HG03139 (cell line): ENCODE results near the gene CP.
"Not testable (repeated sequence)": the region's sequence is repeated elsewhere in the genome, so short reads cannot be mapped to it uniquely, and the experiment has no call there.

Source experiments
- ATAC-seq: cut with Tn5 transposase; IDR thresholded peaks from one replicate; pipeline ENCODE4 v1.9.1; 2021; ENCODE audit not compliant: unreplicated experiment

CP gene

DNA sequence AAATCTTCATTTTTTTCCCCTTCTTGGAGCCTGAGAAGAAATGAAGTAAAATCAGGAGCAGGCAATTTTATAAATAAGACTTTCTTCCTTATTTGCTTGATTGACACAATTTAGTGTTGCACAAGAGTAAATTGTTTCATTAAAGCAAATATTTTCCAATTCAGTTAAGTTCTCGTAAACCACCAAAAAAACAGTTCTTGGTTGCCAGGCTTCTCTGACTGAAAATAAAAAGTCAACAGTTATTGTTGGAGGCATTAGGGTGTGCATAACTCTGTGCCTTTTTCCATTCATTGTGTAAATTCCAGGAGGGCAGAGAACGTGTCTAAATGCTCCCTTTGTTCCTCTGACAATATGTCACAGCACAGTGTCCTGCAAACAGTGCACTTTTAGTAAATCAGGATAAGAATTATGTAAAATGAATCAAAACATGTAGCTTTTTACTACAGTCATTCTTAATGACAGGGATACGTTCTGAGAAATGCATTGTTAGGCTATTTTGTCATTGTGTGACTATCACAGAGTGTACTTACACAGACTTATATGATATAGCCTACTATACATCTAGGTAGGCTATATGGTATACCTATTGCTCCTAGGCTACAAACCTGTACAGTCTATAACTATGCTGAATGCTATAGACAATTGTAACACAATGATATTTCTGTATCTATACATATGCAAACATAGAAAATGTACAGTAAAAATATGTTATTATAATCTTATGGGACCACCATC is at the start of gene CP:
CP (minus strand) TSS at position 47 of the 735 bp plus-strand sequence; CDS start at position 10, 37 bp downstream.
- ATAC-seq: no peak

DNA sequence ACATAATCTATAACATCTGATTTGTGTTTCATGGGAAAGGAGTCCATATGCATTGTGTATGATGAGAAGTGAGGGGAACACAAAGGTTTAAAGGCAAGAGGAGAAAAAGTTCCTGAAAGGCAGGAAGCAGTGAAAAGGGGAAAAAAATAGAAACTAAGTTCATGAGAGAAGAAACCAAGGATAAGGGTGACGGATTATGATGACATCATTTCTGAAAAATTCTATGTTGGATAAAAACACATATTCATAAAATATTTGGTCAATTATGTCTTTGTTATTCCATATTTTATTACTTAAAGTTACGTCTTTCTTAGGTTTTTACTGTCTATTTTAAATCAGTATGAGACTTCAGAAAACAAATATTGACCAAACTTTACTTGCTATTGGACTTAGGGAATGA is 48.6 kb upstream of the CP start:
- no peak for ATAC-seq

DNA sequence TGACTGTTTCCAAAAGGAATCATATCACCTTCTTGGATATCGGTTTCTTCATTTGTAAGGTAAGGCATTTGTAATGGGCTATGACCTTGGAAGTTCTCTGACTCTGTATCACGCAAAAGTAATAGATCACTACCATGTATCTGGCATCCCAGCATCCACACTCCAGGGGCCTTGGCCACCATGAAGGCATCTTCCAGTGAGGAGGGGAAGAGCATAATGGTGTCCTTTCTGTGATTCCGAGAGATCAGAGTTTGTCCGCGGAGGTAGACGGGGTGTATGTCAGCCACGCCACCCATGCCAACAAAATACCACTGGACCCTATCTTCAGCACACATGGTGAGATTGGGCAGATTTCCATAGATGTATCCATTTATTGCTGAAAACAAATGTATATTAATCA is 48.1 kb upstream of the CP start:
- no peak for ATAC-seq

DNA sequence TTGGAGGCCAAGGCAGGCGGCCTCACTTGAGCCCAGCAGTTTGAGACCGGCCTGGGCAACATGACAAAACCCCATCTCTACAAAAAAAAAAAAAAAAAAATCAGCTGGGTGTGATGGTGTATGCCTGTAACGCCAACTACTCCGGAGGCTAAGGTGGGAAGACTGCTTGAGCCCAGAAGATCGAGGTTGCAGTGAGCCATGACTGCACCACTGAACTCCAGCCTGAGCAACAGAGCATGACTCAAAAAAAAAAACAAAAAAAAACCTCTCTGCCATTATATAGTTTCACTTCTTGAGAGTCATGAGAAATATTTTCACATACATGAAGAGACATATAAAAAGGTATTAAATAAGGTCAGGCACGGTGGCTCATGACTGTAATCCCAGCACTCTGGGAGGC is 45.9 kb upstream of the CP start:
- no peak for ATAC-seq

DNA sequence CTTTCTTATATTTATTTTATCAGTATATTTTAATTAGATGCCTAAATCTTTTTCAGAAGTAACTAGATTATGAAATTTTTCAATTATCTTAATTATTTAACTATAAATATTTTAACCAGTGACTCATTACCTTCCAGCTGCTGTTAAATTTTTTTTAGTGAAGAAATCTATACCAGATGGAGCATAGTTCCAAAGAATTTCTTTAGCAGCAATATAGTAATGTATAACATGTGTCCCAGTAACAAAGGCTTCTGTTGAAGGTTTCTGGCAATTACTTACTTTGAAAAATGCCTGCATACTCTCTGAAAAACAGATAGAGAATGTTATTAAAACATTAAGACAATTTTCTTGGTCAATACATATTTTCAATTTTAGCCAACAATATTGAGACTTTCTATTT is 45.1 kb upstream of the CP start:
- no peak for ATAC-seq

DNA sequence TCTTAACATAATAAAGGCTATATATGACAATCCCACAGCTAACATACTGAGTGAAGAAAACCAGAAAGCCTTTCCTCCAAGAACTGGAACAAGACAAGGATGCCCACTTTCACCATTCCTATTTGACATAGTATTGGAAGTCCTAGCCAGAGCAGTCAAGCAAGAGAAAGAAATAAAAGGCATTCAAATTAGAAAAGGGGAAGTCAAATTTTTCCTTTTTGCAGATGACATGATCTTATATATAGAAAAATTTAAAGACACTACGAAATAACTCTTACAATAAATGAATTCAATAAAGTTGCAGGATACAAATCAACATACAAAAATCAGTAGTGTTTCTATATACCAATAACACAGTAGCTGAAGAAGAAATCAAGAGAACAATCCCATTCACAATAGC is 42.2 kb upstream of the CP start:
- ATAC-seq: no peak

DNA sequence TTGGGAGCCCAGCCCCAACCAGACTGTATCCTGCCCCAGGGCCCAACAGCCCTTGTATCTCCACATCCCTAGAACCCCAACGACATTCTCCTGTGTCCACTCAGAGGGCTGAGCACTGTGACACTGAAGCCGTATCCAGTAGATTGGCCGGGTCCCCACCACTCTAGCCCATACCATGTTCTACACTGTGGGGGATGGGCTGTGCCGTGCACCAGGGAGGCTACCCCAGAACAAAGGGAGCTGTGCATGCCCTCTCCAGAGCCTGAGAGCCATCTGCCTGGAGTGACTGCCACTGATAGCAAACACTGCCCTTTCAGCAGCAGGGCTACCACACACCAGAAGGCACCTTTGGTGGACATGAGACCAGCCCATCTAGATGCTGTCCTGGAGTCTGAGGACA is 37.1 kb upstream of the CP start:
- no peak for ATAC-seq

DNA sequence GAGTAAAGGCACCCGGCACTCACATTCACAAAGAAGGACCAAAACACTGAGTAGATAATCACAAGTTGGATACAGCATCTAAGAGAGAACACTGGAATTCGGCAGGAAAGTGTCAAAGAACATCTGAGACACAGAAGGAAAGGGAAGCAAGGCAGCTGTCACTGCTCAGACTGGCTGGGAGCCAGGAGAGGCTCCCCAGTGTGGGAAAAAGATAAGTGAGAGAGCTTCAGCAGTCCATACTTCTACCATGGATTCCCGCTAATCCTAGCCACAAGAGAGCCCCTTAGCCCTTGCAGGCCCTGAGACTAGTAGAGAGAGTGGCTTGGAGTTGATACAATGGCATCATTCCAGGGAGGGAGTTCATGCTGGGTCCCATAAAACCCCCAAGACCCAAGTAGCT is 36.7 kb upstream of the CP start:
- ATAC-seq: no peak

DNA sequence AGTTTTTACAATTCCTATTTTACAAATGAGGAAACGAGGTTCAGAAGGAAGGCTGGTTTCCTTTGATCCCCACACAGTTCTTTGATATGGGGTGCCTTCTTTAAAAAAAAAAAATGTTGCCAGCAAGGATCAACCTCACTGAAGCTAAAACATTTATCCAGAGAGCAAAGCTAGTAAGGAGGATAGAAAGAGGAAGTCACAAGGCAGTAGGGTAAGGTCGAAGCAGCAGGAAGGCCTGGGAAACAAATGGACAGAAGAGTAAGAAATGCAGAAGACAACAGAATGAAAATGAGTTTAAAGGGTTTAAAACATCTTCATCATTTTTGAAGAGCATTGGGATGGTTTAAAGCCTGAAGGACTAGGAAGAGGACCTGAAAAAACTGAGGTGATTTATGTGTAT is 30.6 kb upstream of the CP start:
- no peak for ATAC-seq

DNA sequence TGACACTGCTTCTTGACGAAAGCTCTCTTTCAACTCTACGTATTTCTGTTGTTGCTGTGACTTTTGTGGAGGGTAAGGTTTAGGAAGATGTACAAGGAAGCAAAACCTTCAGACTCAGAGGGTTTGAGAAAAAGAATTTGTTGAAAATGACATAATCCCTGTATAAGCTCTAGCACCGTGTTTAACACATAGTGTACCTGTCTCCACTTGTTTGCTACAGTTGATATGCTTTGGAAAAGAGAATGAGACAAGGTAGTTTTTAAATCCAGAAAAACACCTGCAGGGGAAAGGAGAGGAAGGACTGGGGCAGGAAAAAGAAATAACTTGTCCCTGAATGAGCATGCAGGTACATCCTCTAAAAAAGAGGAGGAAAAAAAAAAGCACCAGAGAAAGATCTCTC is 29.6 kb upstream of the CP start:
- ATAC-seq: no peak

DNA sequence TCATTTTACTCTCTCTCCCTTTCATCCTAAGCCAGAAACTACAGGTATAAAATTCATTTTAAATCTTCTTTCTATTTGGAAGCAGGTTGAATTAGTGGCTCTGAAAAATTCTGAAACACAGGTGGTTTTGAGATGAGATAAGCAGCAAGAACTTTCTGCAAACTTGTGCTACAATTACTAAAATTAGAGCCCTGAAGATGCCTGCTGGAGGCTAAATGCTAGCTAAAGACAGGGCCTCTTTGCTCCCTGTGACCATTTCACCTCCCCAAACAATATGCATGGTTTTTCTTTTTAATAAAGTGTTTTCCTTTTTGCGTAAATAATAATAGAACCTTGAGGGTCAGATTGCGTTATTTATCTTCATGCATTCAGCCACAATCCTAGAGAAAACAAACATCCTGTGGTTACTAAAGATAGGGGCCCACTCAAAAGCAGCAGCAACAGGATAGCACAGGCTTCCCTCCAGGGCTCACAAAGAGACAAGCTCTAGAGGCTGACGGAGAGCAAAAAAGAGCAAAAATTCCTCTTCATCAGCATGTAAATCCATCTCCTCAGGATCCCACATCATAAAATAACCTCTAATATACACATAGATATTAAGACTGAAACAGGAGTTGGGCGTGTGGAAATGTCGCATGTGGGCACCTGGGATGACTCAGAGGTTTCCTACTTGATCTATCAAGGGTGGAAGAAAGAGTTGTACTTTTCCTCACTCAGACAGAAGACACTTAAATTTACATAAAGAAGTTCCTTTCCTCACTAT is 26.5 kb upstream of the CP start:
- ATAC-seq: peak; percentile 52

DNA sequence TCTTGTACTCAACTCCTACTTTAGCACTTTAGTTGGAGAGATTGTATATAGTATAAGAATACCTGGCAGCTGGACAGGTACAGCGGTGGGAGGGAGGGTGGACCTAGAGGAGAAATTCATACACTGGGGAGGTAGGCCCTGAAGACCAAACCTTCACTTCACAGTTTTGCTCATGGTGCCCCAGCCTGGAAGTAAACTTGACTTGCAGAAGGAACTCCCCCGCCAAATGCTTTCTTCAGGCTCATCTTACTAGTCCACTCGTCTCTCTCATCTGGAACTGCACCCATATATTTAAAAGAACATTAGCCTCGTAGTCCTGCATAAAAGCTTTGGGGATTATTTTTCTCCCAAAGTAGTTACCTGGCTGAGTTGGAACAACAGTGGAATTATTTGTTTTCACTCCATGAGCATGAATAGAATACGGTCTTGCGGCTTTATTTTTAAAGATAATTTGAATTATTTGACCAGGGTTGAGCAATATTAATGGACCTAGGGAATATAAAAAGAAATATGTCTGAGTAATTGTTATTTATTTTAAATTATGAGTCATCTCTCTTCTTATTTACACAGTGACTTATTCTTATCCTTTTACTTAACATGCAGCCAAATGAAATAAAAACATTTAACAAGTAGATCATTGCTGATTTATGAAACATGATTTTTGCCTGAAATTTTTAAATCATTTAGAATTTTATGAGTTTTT is 25.5 kb upstream of the CP start:
- ATAC-seq: no peak

DNA sequence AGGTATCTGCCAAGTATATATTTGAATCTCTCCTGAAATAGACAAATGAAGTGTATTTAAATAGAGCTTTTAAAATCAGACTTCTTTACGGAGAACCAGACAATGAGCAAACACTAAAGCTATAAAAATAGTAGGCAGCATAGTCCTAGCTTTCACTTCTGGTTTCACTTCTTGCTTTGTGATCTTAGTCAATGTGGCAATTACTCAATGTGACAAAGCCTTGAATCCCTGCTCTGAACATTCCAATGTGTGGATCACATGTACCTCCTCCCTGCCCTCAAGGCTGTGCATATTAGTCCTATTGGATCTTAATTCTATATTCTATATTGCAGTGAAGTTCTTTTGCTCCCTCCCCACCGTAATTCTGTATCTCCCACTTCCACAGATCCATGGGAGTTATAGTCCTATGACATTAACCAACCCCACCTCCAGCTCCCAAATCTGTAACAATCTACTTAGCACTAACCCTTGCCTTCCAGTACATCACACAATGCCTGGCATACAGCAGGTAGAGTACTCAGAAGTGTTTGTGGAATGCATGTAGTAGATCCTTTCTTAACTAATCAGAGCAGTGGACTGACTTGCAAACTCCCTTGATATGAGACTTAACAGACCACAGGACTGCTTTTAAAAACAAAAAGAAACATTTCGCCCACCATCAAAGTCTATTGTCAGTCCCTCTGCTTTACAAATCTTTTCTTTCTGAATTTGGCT is 24.3 kb upstream of the CP start:
- ATAC-seq: peak; percentile 64

DNA sequence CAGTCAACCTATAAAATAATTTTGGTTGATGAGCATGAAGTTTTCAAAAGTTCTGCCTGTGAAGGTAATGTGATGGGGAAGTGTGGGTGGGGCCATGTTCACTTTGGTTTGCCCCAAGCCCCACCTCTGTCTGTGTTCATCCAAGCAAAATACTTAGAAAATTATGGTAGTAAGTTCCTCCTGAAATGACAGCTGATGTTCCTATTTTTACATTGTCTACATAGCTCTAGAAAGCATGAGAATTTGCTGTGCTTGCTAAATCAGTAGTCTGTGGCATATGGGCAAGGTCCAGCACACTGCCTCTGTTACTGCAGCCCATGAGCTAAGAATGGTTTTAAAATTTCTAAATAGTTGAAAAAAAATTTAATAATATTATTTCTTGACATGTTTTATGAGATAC is 21.9 kb upstream of the CP start:
- no peak for ATAC-seq

DNA sequence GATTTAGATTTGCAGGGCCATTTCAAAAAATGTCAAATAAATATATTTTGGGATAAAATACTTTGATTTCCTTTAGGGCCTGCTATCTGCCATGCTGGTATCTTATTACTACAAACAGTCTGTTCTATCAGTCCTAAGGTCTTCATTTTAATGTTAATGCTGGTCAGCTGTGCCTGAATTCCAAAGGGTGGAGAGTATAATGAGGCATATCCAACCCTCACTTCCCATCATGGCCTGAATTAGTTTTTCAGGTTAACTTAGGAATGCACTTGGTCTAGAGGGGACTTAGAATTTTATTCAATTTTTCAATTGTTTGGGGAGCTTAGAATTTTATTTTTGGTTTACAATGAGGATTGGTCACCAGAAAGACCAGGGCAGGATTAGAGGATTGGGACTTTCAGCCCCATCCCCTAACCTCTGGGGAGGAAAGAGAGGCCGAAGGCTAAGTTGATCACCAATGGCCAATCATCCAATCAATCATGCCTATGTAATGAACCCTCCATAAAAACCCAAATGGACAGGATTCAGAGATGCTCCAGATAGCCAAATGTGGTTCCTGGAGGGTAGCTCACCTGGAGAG is 17.8 kb upstream of the CP start:
- ATAC-seq: no peak

DNA sequence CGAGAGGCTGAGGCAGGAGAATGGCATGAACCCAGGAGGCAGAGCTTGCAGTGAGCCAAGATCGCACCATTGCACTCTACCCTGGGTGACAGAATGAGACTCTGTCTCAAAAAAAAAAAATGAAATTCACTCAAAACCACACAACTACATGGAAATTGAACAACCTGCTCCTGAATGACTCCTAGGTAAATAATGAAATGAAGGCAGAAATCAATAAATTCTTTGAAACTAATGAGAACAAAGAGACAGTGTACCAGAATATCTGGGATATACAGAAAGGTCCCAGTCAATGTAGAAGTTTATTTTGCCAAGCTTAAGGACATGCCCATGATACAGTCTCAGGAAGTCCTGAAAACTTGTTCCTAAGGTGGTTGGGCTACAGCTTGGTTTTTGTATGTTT is 16.6 kb upstream of the CP start:
- ATAC-seq: not testable (repeated sequence)

DNA sequence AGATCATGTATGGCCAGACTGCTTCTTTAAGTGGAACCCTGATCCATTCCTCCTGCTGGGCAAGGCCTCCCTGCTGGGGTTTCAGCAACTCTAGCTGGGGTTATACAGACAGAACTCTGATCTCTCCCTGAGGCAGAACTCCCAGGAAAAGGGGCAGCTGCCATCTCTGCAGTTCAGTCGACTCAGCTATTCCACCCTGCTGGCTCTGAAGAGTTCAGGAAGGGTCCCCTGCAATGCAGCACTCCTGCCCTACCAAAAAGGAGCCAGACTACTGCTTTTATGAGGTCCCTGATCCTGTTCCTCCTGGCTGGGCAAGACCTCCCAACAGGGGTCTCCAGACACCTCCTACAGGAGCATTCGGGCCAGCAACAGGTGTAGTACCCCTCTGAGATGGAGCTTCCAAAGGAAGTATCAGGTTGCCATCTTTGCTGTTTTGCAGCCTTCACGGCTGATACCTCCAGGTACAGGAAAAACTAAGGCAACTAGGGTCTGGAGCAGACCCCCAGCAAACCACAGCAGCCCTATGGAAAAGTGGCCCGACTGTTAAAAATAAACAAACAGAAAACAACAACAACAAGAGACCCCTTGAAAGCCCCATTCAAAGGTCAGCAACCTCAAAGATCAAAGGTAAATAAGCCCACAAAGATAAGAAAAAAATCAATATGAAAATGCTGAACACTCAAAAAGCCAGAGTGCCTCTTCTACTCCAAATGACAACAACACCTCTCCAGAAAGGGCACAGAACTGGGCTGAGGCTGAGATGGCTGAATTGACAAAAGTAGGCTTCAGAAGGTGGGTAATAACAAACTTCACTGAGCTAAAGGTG is 14.2 kb upstream of the CP start:
- ATAC-seq: no peak

DNA sequence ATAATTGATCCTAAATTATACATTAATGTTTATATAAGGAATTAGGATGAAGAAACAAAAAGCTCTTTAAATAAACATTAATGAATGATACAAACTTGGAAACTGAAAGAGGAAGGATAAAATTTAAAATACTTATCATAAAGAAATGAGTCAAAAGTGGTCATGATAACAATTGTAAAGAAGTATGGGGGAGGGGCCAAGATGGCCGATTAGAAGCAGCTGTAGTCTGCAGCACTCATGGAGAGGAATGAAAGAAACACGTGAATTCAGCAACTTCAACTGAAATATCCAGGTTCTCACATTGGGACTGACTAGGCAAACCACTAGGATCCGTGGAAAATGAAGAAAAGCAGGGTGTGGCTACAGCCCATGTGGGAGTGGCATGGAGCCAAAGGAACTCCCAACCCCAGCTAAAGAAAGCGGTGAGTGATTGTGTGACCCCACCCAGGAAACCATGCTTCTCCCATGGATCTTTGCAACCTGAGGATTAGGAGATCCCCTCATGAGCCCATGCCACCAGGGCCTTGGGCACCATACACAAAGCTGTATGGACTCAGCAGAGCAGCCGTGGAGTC is 13.1 kb upstream of the CP start:
- ATAC-seq: no peak

DNA sequence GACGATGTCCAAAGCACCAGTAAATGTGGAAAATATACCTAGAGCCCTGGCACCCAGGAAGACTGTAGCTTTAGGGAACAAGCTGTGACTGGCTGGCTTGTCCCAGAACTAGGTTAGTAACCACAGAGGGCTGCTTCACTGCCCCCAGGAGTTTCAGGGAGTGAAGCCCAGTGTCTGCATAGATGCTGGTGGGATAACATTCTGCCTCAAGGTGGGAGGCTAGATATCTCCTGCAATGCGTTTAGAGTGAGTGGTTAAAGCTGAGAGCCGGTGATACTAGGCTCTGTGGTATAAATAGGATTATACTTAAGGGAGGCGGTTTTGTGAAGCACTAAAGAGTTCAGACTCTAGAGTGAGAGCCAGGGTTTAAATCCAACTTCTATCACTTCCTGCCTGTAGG is 11.7 kb upstream of the CP start:
- no peak for ATAC-seq

DNA sequence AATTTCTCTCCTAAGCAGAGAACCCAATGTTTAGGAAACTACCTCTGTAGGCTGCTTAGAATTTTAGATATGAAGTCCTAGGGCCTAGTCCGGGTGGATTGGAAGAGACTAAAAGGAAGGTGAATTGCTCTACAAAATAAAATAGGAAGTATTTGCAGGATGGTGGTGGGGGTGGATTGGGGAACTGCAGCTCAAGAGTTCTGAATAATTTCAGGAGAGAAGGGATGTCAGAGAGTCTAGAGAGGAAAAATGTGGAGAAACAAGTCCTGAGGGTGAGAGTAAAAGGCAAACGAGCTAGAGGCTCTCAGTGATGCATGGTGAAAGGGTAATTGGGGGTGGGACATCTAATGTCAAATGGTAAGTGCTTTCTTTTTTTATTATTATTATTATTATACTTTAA is 10.2 kb upstream of the CP start:
- no peak for ATAC-seq
